Caco-2 (cell line): Measurements from ENCODE around the gene SEC62. TPM values are rescaled to one million over a fixed set of nuclear protein-coding genes. Genes with fewer than 3 reads are reported as not detected.

Experiments used
- BruUV-seq: library from RNA; stranded (reverse); fragments of 400-500 nt; replicated peaks from 2 replicates; lab custom pipeline; 2021; lab: Mats Ljungman, UMichigan
- CTCF ChIA-PET: fragments of 300-600 bp; sonication (Branson Sonifier 250); formaldehyde crosslinking; loops from one replicate; lab custom pipeline; 2022; ENCODE audit warnings: antibody characterized with exemption; lab: Charles Lee
- POLR2A ChIA-PET: fragments of 300-600 bp; sonication (Branson Sonifier 250); formaldehyde crosslinking; loops from one replicate; lab custom pipeline; 2022; ENCODE audit warnings: antibody characterized with exemption; lab: Charles Lee
- DNase-seq, 2 experiments: peaks; one replicate each; pipeline versions ENCODE4 v3.0.0 to v3.0.0-alpha.2; 2020 to 2022
- H3K27me3 ChIP-seq: replicated peaks from 2 replicates; pipeline ENCODE4 v1.6.0; 2011; ENCODE audit warnings: low read length; ENCODE audit not compliant: control insufficient read depth, insufficient read depth
- H3K36me3 ChIP-seq: 2 replicates; pipeline ENCODE4 v1.5.1; 2011; ENCODE audit warnings: low read length; ENCODE audit not compliant: control insufficient read depth, insufficient read depth
- H3K4me1 ChIP-seq: fragments of 250-450 bp; sonication (Bioruptor Pico); 2 replicates; pipeline ENCODE4 v1.5.1; 2020; ENCODE audit warnings: mild to moderate bottlenecking
- H3K4me3 ChIP-seq: 2 replicates; pipeline ENCODE4 v1.5.1; 2011; ENCODE audit warnings: low read depth, mild to moderate bottlenecking, control low read depth, low read length
- H3K9me3 ChIP-seq: fragments of 250-450 bp; sonication (Bioruptor Pico); 2 replicates; pipeline ENCODE4 v1.5.1; 2020; ENCODE audit warnings: mild to moderate bottlenecking, moderate library complexity
- H3K27ac Mint-ChIP-seq: one replicate; pipeline ENCODE4 v1.8.0; 2022; ENCODE audit warnings: mixed read lengths; ENCODE audit not compliant: unreplicated experiment
- H3K27me3 Mint-ChIP-seq: one replicate; pipeline ENCODE4 v1.8.0; 2022; ENCODE audit warnings: mixed read lengths; ENCODE audit not compliant: insufficient read depth, unreplicated experiment
- H3K36me3 Mint-ChIP-seq: one replicate; pipeline ENCODE4 v1.8.0; 2022; ENCODE audit warnings: mild to moderate bottlenecking, mixed read lengths; ENCODE audit not compliant: insufficient read depth, unreplicated experiment
- H3K4me1 Mint-ChIP-seq: one replicate; pipeline ENCODE4 v1.8.0; 2022; ENCODE audit warnings: low read depth, mixed read lengths; ENCODE audit not compliant: unreplicated experiment
- H3K4me3 Mint-ChIP-seq: one replicate; pipeline ENCODE4 v1.8.0; 2022; ENCODE audit warnings: mild to moderate bottlenecking, moderate library complexity, mixed read lengths; ENCODE audit not compliant: unreplicated experiment
- H3K9me3 Mint-ChIP-seq: one replicate; pipeline ENCODE4 v1.8.0; 2022; ENCODE audit warnings: mixed read lengths; ENCODE audit not compliant: unreplicated experiment
- intact Hi-C: fragments of 100-400 bp; cut with micrococcal nuclease; formaldehyde crosslinking; loops from one replicate; pipeline ENCODE4 v1.10.0; 2022; ENCODE audit not compliant: unreplicated experiment
- total RNA-seq: library from RNA; stranded (reverse); gene quantifications from 2 replicates; pipeline ENCODE4 v1.2.3, GENCODE V29; 2022
- TF ChIP-seq, protein P1 (sequence below), 2 experiments: fragments of 200-600 bp in 1 of 2; IDR thresholded peaks; 1 replicate in 1 of 2; 2 replicates in 1 of 2; pipeline versions ENCODE4 v1.5.1 to v1.8.0; 2011 to 2022; ENCODE audit warnings: antibody characterized with exemption in 1 of 2, control low read depth in 1 of 2, inconsistent platforms in 1 of 2, low read depth in 1 of 2, low read length in 1 of 2, mild to moderate bottlenecking in 1 of 2, moderate library complexity in 1 of 2; ENCODE audit not compliant: insufficient read depth in 1 of 2, severe bottlenecking in 1 of 2, unreplicated experiment in 1 of 2

SEC62 gene
- total RNA-seq, 1 experiment from 2014 or later = 74.7 TPM

DNA sequence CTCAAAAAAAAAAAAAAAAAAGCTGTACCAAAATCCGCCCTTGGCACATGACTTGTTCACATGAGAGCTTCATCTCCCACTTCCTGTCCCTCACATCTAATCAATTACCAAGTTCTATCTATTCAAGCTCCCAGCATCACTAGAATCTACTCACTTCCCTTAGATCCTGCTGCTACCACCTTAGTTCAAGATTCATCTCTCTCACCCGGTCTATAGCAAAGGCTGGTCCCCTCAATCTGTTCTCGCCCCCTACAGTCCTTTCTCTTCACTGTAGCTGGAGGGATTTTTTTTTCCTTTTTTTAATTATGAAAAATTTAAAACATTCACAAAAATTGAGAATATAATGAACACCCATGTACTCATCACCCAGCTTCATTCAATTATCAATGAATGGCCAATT lies 54.5 kb downstream of the SEC62 start:
- ChIA-PET POLR2A (interaction anchor here (0.6 kb wide), 1 partner anchor 13 kb away, joined by 3 read pairs; no protein-coding TSS in a partner anchor), CTCF (interaction anchor here (0.7 kb wide), 1 partner anchor 12 kb away, joined by 4 read pairs; no protein-coding TSS in a partner anchor)
- TF ChIP-seq, protein P1, sequence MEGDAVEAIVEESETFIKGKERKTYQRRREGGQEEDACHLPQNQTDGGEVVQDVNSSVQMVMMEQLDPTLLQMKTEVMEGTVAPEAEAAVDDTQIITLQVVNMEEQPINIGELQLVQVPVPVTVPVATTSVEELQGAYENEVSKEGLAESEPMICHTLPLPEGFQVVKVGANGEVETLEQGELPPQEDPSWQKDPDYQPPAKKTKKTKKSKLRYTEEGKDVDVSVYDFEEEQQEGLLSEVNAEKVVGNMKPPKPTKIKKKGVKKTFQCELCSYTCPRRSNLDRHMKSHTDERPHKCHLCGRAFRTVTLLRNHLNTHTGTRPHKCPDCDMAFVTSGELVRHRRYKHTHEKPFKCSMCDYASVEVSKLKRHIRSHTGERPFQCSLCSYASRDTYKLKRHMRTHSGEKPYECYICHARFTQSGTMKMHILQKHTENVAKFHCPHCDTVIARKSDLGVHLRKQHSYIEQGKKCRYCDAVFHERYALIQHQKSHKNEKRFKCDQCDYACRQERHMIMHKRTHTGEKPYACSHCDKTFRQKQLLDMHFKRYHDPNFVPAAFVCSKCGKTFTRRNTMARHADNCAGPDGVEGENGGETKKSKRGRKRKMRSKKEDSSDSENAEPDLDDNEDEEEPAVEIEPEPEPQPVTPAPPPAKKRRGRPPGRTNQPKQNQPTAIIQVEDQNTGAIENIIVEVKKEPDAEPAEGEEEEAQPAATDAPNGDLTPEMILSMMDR (IDR thresholded peaks at IDR 0.05; ENCODE audit: insufficient read depth in 1 of 2, low read depth in 1 of 2, low read length in 1 of 2, severe bottlenecking in 1 of 2, unreplicated experiment in 1 of 2) = no peak
- Histone ChIP-seq H3K36me3 (no peaks in the 10 kb centered on the region), H3K4me1 (peaks cover 24% of the 10 kb centered on the region), H3K9me3 (no peaks in the 10 kb centered on the region), H3K4me3 (no peak overlapping the region), H3K27me3 (no peaks in the 10 kb centered on the region)
- intact Hi-C loops = no loop called here
- no peaks in the 10 kb centered on the region for H3K9me3 Mint-ChIP-seq
- no peaks in the 10 kb centered on the region for H3K27me3 Mint-ChIP-seq
- DNase-seq = no peak
- no peaks in the 10 kb centered on the region for H3K36me3 Mint-ChIP-seq
- no peak overlapping the region for H3K27ac Mint-ChIP-seq
- no peak overlapping the region for H3K4me3 Mint-ChIP-seq
- BruUV-seq = no TSS peak
- H3K4me1 Mint-ChIP-seq = peaks cover 37% of the 10 kb centered on the region

DNA sequence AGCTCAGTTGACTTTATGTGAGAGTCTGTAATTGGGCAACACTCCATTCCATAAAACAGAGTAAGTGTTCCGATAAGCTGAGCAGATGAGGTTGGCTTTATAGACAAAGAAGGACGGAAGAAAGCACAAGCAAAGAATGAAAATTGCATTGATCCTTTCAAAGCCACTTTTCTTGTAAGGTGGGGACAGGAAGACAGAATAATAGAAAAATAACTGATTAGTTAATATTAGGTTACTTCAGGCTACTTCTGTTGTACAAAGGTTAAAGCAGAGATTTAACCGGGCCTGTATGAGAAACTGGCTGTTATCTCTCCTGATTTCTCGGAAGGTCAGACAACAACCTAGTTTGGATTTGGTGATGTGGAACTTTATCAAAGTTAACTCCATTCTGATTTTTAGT lies 55.7 kb downstream of the SEC62 start:
- TF ChIP-seq, protein P1 (IDR thresholded peaks at IDR 0.05; ENCODE audit: insufficient read depth in 1 of 2, low read depth in 1 of 2, low read length in 1 of 2, severe bottlenecking in 1 of 2, unreplicated experiment in 1 of 2) = no peak
- peaks cover 24% of the 10 kb centered on the region for H3K4me1 ChIP-seq
- Mint-ChIP-seq H3K27ac (no peak overlapping the region), H3K36me3 (no peaks in the 10 kb centered on the region), H3K27me3 (no peaks in the 10 kb centered on the region), H3K9me3 (peaks cover 9% of the 10 kb centered on the region), H3K4me1 (peaks cover 26% of the 10 kb centered on the region), H3K4me3 (no peak overlapping the region)
- BruUV-seq = no TSS peak
- H3K36me3 ChIP-seq = no peaks in the 10 kb centered on the region
- no peaks in the 10 kb centered on the region for H3K27me3 ChIP-seq
- ChIA-PET POLR2A (no interaction called here), CTCF (no interaction called here)
- intact Hi-C loops = no loop called here
- H3K4me3 ChIP-seq = no peak overlapping the region
- H3K9me3 ChIP-seq = no peaks in the 10 kb centered on the region
- no peak for DNase-seq

DNA sequence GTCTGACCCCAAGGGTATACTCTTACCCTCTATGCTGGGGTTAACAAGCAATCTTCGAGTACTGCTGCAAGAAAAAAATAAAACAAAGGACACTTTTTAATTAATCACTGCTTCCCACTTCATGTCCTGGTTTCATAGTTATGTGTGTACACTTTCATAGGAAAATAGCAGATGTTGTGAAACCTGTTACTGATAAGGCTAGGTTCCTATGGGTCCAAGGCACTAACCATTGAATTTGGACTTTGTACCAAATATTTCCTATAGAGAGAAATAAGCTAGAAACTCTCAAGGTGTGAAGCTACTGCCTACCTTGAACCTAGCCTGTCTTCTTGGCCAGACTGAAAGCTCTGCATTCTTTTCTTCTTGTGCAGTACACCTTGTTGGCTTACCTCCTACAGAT lies 56.6 kb downstream of the SEC62 start:
- TF ChIP-seq, protein P1 (IDR thresholded peaks at IDR 0.05; ENCODE audit: insufficient read depth in 1 of 2, low read depth in 1 of 2, low read length in 1 of 2, severe bottlenecking in 1 of 2, unreplicated experiment in 1 of 2) = no peak
- no peaks in the 10 kb centered on the region for H3K27me3 Mint-ChIP-seq
- no peaks in the 10 kb centered on the region for H3K27me3 ChIP-seq
- DNase-seq = peak in 1 of 2 experiments; percentile 34
- no peak overlapping the region for H3K27ac Mint-ChIP-seq
- H3K9me3 Mint-ChIP-seq = peaks cover 9% of the 10 kb centered on the region
- intact Hi-C loops = no loop called here
- no peaks in the 10 kb centered on the region for H3K36me3 Mint-ChIP-seq
- POLR2A ChIA-PET = no interaction called here
- no peaks in the 10 kb centered on the region for H3K36me3 ChIP-seq
- H3K9me3 ChIP-seq = no peaks in the 10 kb centered on the region
- CTCF ChIA-PET = interaction anchor here (0.6 to 1.0 kb wide), 2 partner anchors 15 to 28 kb away, joined by 3 read pairs; partner anchors contain the start of gene GPR160
- no TSS peak for BruUV-seq
- H3K4me3 ChIP-seq = no peak overlapping the region
- peaks cover 26% of the 10 kb centered on the region for H3K4me1 Mint-ChIP-seq
- peaks cover 24% of the 10 kb centered on the region for H3K4me1 ChIP-seq
- no peak overlapping the region for H3K4me3 Mint-ChIP-seq
